H1 (cell line): ENCODE results near the gene MT1B. TPM values are rescaled to one million over a fixed set of nuclear protein-coding genes. Genes with fewer than 3 reads are reported as not detected.

Experiments used
- KDM1A ChIP-seq: fragments of 200-600, 300-600 bp; sonication (generic); IDR thresholded peaks from 2 replicates; pipeline ENCODE4 v1.7.1; 2016; ENCODE audit warnings: mild to moderate bottlenecking, low read length, borderline replicate concordance
- RNF2 ChIP-seq: fragments of 200-900, 300-1000 bp; sonication (generic); IDR thresholded peaks from 2 replicates; pipeline ENCODE4 v1.7.1; 2016; ENCODE audit warnings: borderline replicate concordance, low read depth, mild to moderate bottlenecking, antibody characterized with exemption, low read length; ENCODE audit not compliant: poor library complexity, severe bottlenecking; ENCODE audit errors: missing control alignments
- SP2 ChIP-seq: IDR thresholded peaks from 2 replicates; pipeline ENCODE4 v1.6.1; 2012; ENCODE audit warnings: mild to moderate bottlenecking, low read length, inconsistent platforms
- SUZ12 ChIP-seq: fragments of 200-600 bp; sonication (generic); IDR thresholded peaks from 2 replicates; pipeline ENCODE4 v1.6.1; 2012; ENCODE audit warnings: mild to moderate bottlenecking, inconsistent platforms, low read length, moderate library complexity, mixed read lengths
- polyA plus RNA-seq, 7 experiments: library from polyadenylated mRNA; depleted of rRNA in 3 of 7; stranded (reverse) in 5 of 7; unstranded in 2 of 7; fragments of >200 nt in 5 of 7; fragments of 200-250 nt in 2 of 7; gene quantifications; 1 replicate in 5 of 7; 2 replicates in 1 of 7; 4 replicates in 1 of 7; pipeline versions ENCODE4 v1.2.1 to v1.2.3, GENCODE V29; 2011 to 2013; ENCODE audit warnings: missing spikeins in 2 of 7, mixed read lengths in 2 of 7
- total RNA-seq: library from RNA; stranded (reverse); fragmentation: NEBNext Ultra II Directional; extraction: Animal tissue kit (Norgen Biotek cat#: 25700); gene quantifications from 2 replicates; pipeline ENCODE4 v1.2.1, GENCODE V29; 2021
- TF ChIP-seq, protein P1 (sequence below): IDR thresholded peaks from 2 replicates; pipeline ENCODE4 v1.6.1; 2012; ENCODE audit warnings: inconsistent platforms

The MT1B gene
- total and polyA plus RNA-seq, 2 of the 8 experiments (the other 6 are each of a cell fraction or from before 2014, with no cell fraction given): not detected

- TF ChIP-seq RNF2 (peak; percentile 10), SP2 (no peak), KDM1A (no peak), SUZ12 (peak; percentile 95)
- TF ChIP-seq, protein P1, sequence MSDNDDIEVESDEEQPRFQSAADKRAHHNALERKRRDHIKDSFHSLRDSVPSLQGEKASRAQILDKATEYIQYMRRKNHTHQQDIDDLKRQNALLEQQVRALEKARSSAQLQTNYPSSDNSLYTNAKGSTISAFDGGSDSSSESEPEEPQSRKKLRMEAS: peak; percentile 35; the same call in 1 of the 2 replicates
Measured at GRCh38 chr16:56635441-56635967, 16.2 kb upstream of the MT1B start (continued).
